ENCODE measurements around the gene AXL. TPM values are rescaled to one million over a fixed set of nuclear protein-coding genes. Genes with fewer than 3 reads are reported as not detected.
"Not testable (repeated sequence)": the region's sequence is repeated elsewhere in the genome, so short reads cannot be mapped to it uniquely, and the experiment has no call there.

The AXL gene
- total and polyA plus RNA-seq, 9 donors: 25.0 to 39.9 (median 29.4) TPM

- no peak for DNase-seq
- Histone ChIP-seq H3K4me1 (ENCODE audit: control insufficient read depth, insufficient read depth, low read length) (peaks cover 26% of the 10 kb centered on the region), H3K4me3 (ENCODE audit: low read length) (no peak overlapping the region), H3K27ac (ENCODE audit: low read length) (no peak overlapping the region), H3K36me3 (ENCODE audit: control insufficient read depth, insufficient read depth, low read length) (peaks cover 68% of the 10 kb centered on the region), H3K27me3 (ENCODE audit: control insufficient read depth, insufficient read depth, low read length) (no peaks in the 10 kb centered on the region), H3K9me3 (replicated peaks; ENCODE audit: control insufficient read depth, low read depth, low read length) (no peaks in the 10 kb centered on the region)
- WGBS (ENCODE audit: insufficient coverage): 100% methylated on average over 1 of the region's 2 CpGs
Measured at GRCh38 chr19:41269055-41269454, 50.0 kb downstream of the AXL start.

GRCh38 chr19:41269571-41269970, 50.5 kb downstream of the AXL start:
- WGBS (ENCODE audit: insufficient coverage): 90% methylated on average over 2 of the region's 5 CpGs
- no peaks in the 10 kb centered on the region for H3K9me3 ChIP-seq (replicated peaks; ENCODE audit: control insufficient read depth, low read depth, low read length)
- H3K4me1 ChIP-seq (ENCODE audit: control insufficient read depth, insufficient read depth, low read length): peaks cover 26% of the 10 kb centered on the region
- no peak for DNase-seq
- no peak overlapping the region for H3K27ac ChIP-seq (ENCODE audit: low read length)
- no peaks in the 10 kb centered on the region for H3K27me3 ChIP-seq (ENCODE audit: control insufficient read depth, insufficient read depth, low read length)
- H3K4me3 ChIP-seq (ENCODE audit: low read length): no peak overlapping the region
- H3K36me3 ChIP-seq (ENCODE audit: control insufficient read depth, insufficient read depth, low read length): peaks cover 73% of the 10 kb centered on the region

GRCh38 chr19:41273076-41273475, 54.1 kb downstream of the AXL start:
- DNase-seq: no peak
- peaks cover 89% of the 10 kb centered on the region for H3K36me3 ChIP-seq (ENCODE audit: control insufficient read depth, insufficient read depth, low read length)
- 71% methylated on average over 2 of the region's 6 CpGs for WGBS (ENCODE audit: insufficient coverage)
- H3K27ac ChIP-seq (ENCODE audit: low read length): no peak overlapping the region
- no peaks in the 10 kb centered on the region for H3K27me3 ChIP-seq (ENCODE audit: control insufficient read depth, insufficient read depth, low read length)
- no peak overlapping the region for H3K4me3 ChIP-seq (ENCODE audit: low read length)
- H3K9me3 ChIP-seq (replicated peaks; ENCODE audit: control insufficient read depth, low read depth, low read length): no peaks in the 10 kb centered on the region
- no peaks in the 10 kb centered on the region for H3K4me1 ChIP-seq (ENCODE audit: control insufficient read depth, insufficient read depth, low read length)

- no peak overlapping the region for H3K4me3 ChIP-seq (ENCODE audit: low read length)
- no peaks in the 10 kb centered on the region for H3K9me3 ChIP-seq (replicated peaks; ENCODE audit: control insufficient read depth, low read depth, low read length)
- DNase-seq: no peak
- peaks cover 85% of the 10 kb centered on the region for H3K36me3 ChIP-seq (ENCODE audit: control insufficient read depth, insufficient read depth, low read length)
- no peak overlapping the region for H3K27ac ChIP-seq (ENCODE audit: low read length)
- WGBS (ENCODE audit: insufficient coverage): 97% methylated on average over 4 of the region's 5 CpGs
- H3K27me3 ChIP-seq (ENCODE audit: control insufficient read depth, insufficient read depth, low read length): no peaks in the 10 kb centered on the region
- no peaks in the 10 kb centered on the region for H3K4me1 ChIP-seq (ENCODE audit: control insufficient read depth, insufficient read depth, low read length)
Measured at GRCh38 chr19:41274802-41275201, 55.8 kb downstream of the AXL start.

GRCh38 chr19:41276231-41276630, 57.2 kb downstream of the AXL start:
- 89% methylated on average over 3 of the region's 3 CpGs for WGBS (ENCODE audit: insufficient coverage)
- no peak for DNase-seq
- Histone ChIP-seq H3K36me3 (ENCODE audit: control insufficient read depth, insufficient read depth, low read length) (peaks cover 88% of the 10 kb centered on the region), H3K9me3 (replicated peaks; ENCODE audit: control insufficient read depth, low read depth, low read length) (no peaks in the 10 kb centered on the region), H3K4me1 (ENCODE audit: control insufficient read depth, insufficient read depth, low read length) (no peaks in the 10 kb centered on the region), H3K27ac (ENCODE audit: low read length) (no peak overlapping the region), H3K27me3 (ENCODE audit: control insufficient read depth, insufficient read depth, low read length) (no peaks in the 10 kb centered on the region), H3K4me3 (ENCODE audit: low read length) (no peak overlapping the region)

GRCh38 chr19:41278478-41278877, 59.5 kb downstream of the AXL start:
- H3K4me1 ChIP-seq (ENCODE audit: control insufficient read depth, insufficient read depth, low read length): no peaks in the 10 kb centered on the region
- peaks cover 76% of the 10 kb centered on the region for H3K36me3 ChIP-seq (ENCODE audit: control insufficient read depth, insufficient read depth, low read length)
- no peak for DNase-seq
- no peaks in the 10 kb centered on the region for H3K27me3 ChIP-seq (ENCODE audit: control insufficient read depth, insufficient read depth, low read length)
- H3K4me3 ChIP-seq (ENCODE audit: low read length): no peak overlapping the region
- H3K9me3 ChIP-seq (replicated peaks; ENCODE audit: control insufficient read depth, low read depth, low read length): no peaks in the 10 kb centered on the region
- 93% methylated on average over 1 of the region's 2 CpGs for WGBS (ENCODE audit: insufficient coverage)
- H3K27ac ChIP-seq (ENCODE audit: low read length): no peak overlapping the region

GRCh38 chr19:41288673-41289530, 69.9 kb downstream of the AXL start:
- no peak for DNase-seq
- H3K27ac ChIP-seq (ENCODE audit: low read length): no peak overlapping the region
- H3K9me3 ChIP-seq (replicated peaks; ENCODE audit: control insufficient read depth, low read depth, low read length): no peaks in the 10 kb centered on the region
- H3K4me1 ChIP-seq (ENCODE audit: control insufficient read depth, insufficient read depth, low read length): no peaks in the 10 kb centered on the region
- no CpG with 5 or more reads among the region's 3 CpGs for WGBS (ENCODE audit: insufficient coverage)
- peaks cover 82% of the 10 kb centered on the region for H3K36me3 ChIP-seq (ENCODE audit: control insufficient read depth, insufficient read depth, low read length)
- H3K27me3 ChIP-seq (ENCODE audit: control insufficient read depth, insufficient read depth, low read length): no peaks in the 10 kb centered on the region
- no peak overlapping the region for H3K4me3 ChIP-seq (ENCODE audit: low read length)

GRCh38 chr19:41289814-41290213, 70.8 kb downstream of the AXL start:
- WGBS (ENCODE audit: insufficient coverage): 88% methylated on average over 4 of the region's 8 CpGs
- DNase-seq; H3K27ac ChIP-seq (ENCODE audit: low read length); H3K4me3 ChIP-seq (ENCODE audit: low read length); H3K9me3 ChIP-seq (replicated peaks; ENCODE audit: control insufficient read depth, low read depth, low read length); H3K27me3 ChIP-seq (ENCODE audit: control insufficient read depth, insufficient read depth, low read length); H3K4me1 ChIP-seq (ENCODE audit: control insufficient read depth, insufficient read depth, low read length): not testable (repeated sequence)
- peaks cover 82% of the 10 kb centered on the region for H3K36me3 ChIP-seq (ENCODE audit: control insufficient read depth, insufficient read depth, low read length)

GRCh38 chr19:41294393-41294792, 75.4 kb downstream of the AXL start:
- Histone ChIP-seq H3K4me3 (ENCODE audit: low read length) (no peak overlapping the region), H3K27me3 (ENCODE audit: control insufficient read depth, insufficient read depth, low read length) (no peaks in the 10 kb centered on the region), H3K4me1 (ENCODE audit: control insufficient read depth, insufficient read depth, low read length) (peaks cover 34% of the 10 kb centered on the region), H3K9me3 (replicated peaks; ENCODE audit: control insufficient read depth, low read depth, low read length) (no peaks in the 10 kb centered on the region), H3K36me3 (ENCODE audit: control insufficient read depth, insufficient read depth, low read length) (peaks cover 90% of the 10 kb centered on the region), H3K27ac (ENCODE audit: low read length) (no peak overlapping the region)
- 98% methylated on average over 6 of the region's 10 CpGs for WGBS (ENCODE audit: insufficient coverage)
- DNase-seq: no peak

- 91% methylated on average over 5 of the region's 6 CpGs for WGBS (ENCODE audit: insufficient coverage)
- Histone ChIP-seq H3K4me3 (ENCODE audit: low read length) (no peak overlapping the region), H3K27me3 (ENCODE audit: control insufficient read depth, insufficient read depth, low read length) (no peaks in the 10 kb centered on the region), H3K27ac (ENCODE audit: low read length) (no peak overlapping the region), H3K4me1 (ENCODE audit: control insufficient read depth, insufficient read depth, low read length) (peaks cover 45% of the 10 kb centered on the region), H3K9me3 (replicated peaks; ENCODE audit: control insufficient read depth, low read depth, low read length) (no peaks in the 10 kb centered on the region), H3K36me3 (ENCODE audit: control insufficient read depth, insufficient read depth, low read length) (peaks cover 87% of the 10 kb centered on the region)
- no peak for DNase-seq
Measured at GRCh38 chr19:41295499-41295898, 76.5 kb downstream of the AXL start.
